T-helper 2 cell (primary cell): Measurements from ENCODE around the gene KIAA1671.
"Not testable (repeated sequence)": the region's sequence is repeated elsewhere in the genome, so short reads cannot be mapped to it uniquely, and the experiment has no call there.

Experiments
- DNase-seq, 5 experiments: peaks; one replicate each; pipeline versions ENCODE4 v3.0.0 to v3.0.0-alpha.2; 2012 to 2022

KIAA1671 gene

GRCh38 chr22:25205847-25206246, 253.3 kb downstream of the KIAA1671 start:
- no peak for DNase-seq

GRCh38 chr22:25206998-25207397, 254.5 kb downstream of the KIAA1671 start:
- no peak for DNase-seq

GRCh38 chr22:25207553-25208157, 255.1 kb downstream of the KIAA1671 start:
- no peak for DNase-seq

- no peak for DNase-seq
Observed at GRCh38 chr22:25208328-25208727, 255.8 kb downstream of the KIAA1671 start.

DNA sequence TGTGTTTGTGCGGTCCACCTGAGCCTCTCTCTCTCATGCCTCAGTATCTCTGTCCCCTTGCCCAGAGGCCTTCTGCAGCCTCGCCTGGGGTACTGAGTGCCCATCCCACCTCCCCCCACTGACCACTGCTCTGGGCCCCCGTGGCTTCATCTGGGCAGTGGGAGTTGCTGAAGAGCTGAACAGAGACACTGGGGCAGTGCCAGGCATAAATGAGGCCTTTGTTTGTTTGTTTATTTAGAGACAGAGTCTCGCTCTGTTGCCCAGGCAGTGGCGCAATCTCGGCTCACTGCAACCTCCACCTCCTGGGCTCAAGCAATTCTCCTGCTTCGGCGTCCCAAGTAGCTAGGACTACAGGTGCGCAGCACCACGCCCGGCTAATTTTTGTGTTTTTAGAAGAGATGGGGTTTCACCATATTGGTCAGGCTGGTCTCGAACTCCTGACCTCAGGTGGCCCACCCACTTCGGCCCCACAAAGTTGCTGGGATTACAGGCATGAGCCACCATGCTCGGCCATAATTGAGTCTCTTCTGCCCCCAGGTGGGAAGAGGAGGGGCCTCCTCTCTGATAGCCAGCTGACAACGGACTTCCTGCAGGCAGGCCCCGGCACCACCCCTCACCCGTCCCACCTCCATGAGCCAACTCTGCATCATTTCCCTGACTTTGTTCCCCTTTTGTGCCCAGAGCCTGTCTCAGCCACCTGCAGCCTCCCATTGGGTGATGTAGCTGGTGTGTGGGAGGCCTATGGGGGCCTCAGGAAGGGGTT, 256.4 kb downstream of the KIAA1671 start:
- no peak for DNase-seq

DNA sequence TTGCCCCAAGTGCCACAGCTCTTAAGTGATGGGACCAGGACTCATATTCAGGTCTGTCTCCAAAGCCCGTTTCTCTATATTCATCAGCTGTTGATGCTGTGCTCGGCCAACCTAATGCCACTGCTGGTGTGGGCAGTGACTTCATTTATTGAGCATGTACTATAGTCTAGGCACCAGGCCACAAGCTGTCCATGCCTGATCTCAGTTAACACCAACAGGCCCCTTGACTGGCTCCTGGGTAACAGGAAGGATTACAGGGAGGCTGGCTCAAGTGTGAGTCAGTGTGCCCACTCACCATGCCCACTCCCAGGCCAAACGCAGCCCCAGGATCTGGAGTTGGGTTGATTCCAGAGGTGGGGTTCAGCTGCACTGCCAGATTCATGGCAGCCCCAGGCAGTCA, 258.3 kb downstream of the KIAA1671 start:
- no peak for DNase-seq

GRCh38 chr22:25212337-25212736, 259.8 kb downstream of the KIAA1671 start:
- no peak for DNase-seq

DNA sequence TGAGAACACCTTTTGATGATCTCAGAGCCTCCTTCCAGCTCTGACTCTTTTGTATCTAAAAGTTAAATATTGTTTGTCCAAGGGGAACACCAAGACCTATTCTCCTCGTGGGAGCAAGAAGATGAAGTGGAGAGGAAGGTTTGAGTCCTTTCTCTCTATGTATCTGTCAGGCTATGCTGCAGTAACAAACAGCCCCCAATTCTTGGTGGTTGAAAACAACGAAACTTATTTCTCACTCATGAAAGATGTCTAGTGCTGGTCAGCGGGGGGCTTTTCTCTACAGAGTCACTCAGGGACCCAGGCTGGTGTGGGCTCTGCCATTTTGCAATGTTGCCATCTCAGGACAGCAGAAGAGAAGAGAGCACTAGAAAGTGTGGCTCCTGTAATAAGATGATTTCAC, 260.7 kb downstream of the KIAA1671 start:
- no peak for DNase-seq

- no peak for DNase-seq
Observed at GRCh38 chr22:25216230-25216629, 263.7 kb downstream of the KIAA1671 start.

GRCh38 chr22:25219211-25219689, 266.7 kb downstream of the KIAA1671 start, which contains the start of gene CRYBB2:
CRYBB2 (plus strand) TSS chr22:25219639; CDS start chr22:25221430, 1,791 bp downstream.
- DNase-seq, result no peak

- no peak for DNase-seq
Observed at GRCh38 chr22:25219948-25220442, 267.5 kb downstream of the KIAA1671 start.

- no peak for DNase-seq
Observed at GRCh38 chr22:25221790-25222189, 269.3 kb downstream of the KIAA1671 start.

DNA sequence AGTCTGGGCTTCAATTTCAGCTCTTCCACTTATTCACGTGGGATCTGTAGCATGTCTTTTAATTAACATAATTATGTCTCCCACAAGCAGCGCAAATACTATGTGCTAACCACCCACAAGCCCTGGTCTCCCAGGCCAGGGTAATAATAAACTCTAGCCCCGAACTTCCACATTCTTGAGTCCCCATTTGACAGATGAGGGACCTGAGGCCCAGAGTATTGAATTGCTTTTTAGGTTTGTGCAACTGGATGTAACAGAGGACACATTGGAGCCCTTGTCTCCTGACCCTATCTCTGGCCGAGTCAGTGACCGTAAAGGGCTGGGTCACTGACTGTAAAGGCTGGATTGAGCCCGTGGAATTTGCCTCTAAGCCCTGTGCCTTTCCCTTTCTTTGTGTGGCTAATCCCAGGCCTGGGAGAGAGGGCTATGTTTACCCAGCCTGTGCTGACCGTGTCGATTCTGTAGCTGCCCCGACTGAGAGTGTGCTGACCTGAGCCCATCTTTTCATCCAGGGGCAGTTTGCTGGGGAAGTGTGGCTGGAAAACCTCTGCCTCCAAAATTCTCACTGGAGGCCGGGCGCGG, 270.8 kb downstream of the KIAA1671 start:
- no peak for DNase-seq

DNA sequence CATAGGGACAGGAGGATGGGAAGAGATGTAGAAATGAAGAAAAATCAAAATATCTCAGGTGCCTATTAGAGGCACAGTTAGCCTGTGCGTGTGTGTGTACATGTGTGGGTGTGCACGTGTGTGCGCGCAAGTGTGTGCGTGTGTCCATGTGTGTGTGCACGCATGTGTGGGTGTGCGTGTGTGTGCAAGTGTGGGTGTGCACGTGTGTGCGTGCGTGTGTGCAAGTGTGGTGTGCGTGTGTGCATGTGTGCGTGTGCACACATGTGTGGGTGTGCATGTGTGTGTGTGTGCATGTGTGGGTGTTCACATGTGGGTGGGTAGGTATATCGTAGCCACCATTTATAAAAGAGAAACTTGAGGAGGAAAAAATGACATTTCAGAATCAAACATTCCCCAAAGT, 276.3 kb downstream of the KIAA1671 start:
- no peak for DNase-seq

GRCh38 chr22:25230760-25231159, 278.2 kb downstream of the KIAA1671 start:
- not testable (repeated sequence) for DNase-seq

DNA sequence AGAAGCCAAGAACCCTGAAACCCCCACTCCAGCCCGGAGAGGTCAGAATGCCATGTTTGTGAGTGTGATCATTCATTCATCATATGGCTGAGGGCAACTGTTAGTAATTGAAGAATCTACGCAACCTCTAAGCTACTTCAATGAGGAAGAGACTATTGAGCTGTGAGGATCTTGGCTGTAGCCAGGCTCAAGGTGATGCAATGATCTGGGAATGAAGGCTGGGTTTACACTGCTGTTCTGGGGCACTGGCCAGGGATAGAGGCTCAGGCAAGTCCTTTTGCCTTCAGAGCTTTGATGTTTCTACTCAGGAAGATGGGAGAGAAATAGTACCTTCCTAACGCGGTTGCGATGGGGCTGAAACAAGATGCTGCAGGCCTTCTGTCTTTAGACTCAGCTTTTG, 279.8 kb downstream of the KIAA1671 start:
- DNase-seq, result no peak

DNA sequence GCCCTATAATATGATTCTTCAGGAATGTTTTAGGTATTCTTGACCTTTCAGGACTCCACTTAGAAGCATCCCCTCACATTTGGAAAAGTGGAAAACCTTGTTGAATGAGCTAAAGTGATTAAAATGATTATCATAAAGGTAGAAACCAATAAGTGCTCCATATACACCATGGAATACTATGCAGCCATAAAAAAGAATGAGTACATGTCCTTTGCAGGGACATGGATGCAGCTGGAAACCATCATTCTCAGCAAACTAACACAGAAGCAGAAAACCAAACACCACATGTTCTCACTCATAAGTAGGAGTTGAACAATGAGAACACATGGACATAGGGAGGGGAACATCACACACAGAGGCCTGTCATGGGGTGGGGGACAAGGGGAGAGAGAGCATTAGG, 281.2 kb downstream of the KIAA1671 start:
- DNase-seq, result not testable (repeated sequence)

GRCh38 chr22:25235547-25236290, 283.2 kb downstream of the KIAA1671 start:
- peak in 4 of 5 experiments; percentile 8 to 86 (median 30) for DNase-seq

DNA sequence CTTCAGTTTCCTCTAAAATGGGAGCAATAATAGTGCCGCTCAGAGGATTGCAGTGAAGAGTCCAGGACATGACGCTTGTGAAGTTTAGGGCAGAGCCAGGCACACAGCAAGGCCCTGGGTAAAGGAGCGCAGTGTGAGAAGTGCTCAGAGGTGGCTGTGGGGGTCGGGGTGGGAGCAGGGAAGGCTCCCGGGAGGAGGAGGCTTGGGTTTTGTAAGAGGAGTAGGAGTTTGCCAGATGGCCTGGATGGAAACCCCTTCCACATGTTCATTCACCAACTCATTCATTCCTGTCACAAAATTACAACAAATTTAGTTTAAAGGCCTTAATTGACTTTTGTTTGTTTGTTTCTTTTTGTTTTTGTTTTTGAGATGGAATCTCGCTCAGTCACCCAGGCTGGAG, 283.9 kb downstream of the KIAA1671 start:
- DNase-seq, result no peak

GRCh38 chr22:25237503-25237902, 285.0 kb downstream of the KIAA1671 start:
- DNase-seq, result no peak

GRCh38 chr22:25238058-25238457, 285.5 kb downstream of the KIAA1671 start:
- not testable (repeated sequence) for DNase-seq
